NCI-H2227 (cell line): Measurements from ENCODE around the gene TRIP13.

Source experiments
- DNase-seq: peaks from one replicate; lab custom pipeline; 2025; ENCODE audit not compliant: unreplicated experiment; lab: John Stamatoyannopoulos, UW

Gene TRIP13

GRCh38 chr5:949815-950560, 57.3 kb downstream of the TRIP13 start:
- DNase-seq: no peak

- no peak for DNase-seq
These were observed 59.4 kb downstream of the TRIP13 start for GRCh38 chr5:951940-952596.

- DNase-seq: no peak
These were observed 60.0 kb downstream of the TRIP13 start for GRCh38 chr5:952597-953271.

GRCh38 chr5:953535-954449, 61.1 kb downstream of the TRIP13 start:
- no peak for DNase-seq

GRCh38 chr5:955886-956761, 63.4 kb downstream of the TRIP13 start:
- no peak for DNase-seq

GRCh38 chr5:956941-957747, 64.5 kb downstream of the TRIP13 start:
- DNase-seq: no peak

- no peak for DNase-seq
These were observed 65.2 kb downstream of the TRIP13 start for GRCh38 chr5:957748-958485.

- DNase-seq: no peak
These were observed 66.3 kb downstream of the TRIP13 start for GRCh38 chr5:958701-959571.

- no peak for DNase-seq
These were observed 67.2 kb downstream of the TRIP13 start for GRCh38 chr5:959581-960531.

GRCh38 chr5:960551-960950, 67.9 kb downstream of the TRIP13 start:
- no peak for DNase-seq

GRCh38 chr5:961002-961710, 68.5 kb downstream of the TRIP13 start:
- DNase-seq: no peak

GRCh38 chr5:961711-962240, 69.1 kb downstream of the TRIP13 start:
- DNase-seq: no peak

- DNase-seq: no peak
These were observed 69.7 kb downstream of the TRIP13 start for GRCh38 chr5:962386-962785.

GRCh38 chr5:962801-963200, 70.1 kb downstream of the TRIP13 start:
- DNase-seq: no peak

- no peak for DNase-seq
These were observed 70.6 kb downstream of the TRIP13 start for GRCh38 chr5:963310-963672.
